CD4-positive, CD25-positive, alpha-beta regulatory T cell (primary cell): ENCODE measurements around the gene RIC8B. TPM values are rescaled to one million over a fixed set of nuclear protein-coding genes. Genes with fewer than 3 reads are reported as not detected.
"Not testable (repeated sequence)": the region's sequence is repeated elsewhere in the genome, so short reads cannot be mapped to it uniquely, and the experiment has no call there.

Experiments used
- ATAC-seq, 2 donors: fragments of 150-1000 bp; cut with Tn5 transposase; one replicate each; pipeline ENCODE4 v1.10.0; 2021; ENCODE audit warnings: low read depth in 2 of 2, moderate number of reproducible peaks in 2 of 2, moderate library complexity in 1 of 2
- DNase-seq, 3 donors: peaks; one replicate each; pipeline versions ENCODE4 v3.0.0 to v3.0.0-alpha.2; 2012 to 2022; ENCODE audit warnings: mixed read lengths in 1 of 3
- H3K27ac ChIP-seq: one replicate; pipeline ENCODE4 v1.7.0; 2013; ENCODE audit warnings: mild to moderate bottlenecking, low read length; ENCODE audit not compliant: insufficient read depth, poor library complexity, severe bottlenecking
- H3K27me3 ChIP-seq: one replicate; pipeline ENCODE4 v1.7.0; 2013; ENCODE audit warnings: low read length; ENCODE audit not compliant: control insufficient read depth, insufficient read depth
- H3K36me3 ChIP-seq: one replicate; pipeline ENCODE4 v1.7.0; 2013; ENCODE audit warnings: mild to moderate bottlenecking, low read length, moderate library complexity; ENCODE audit not compliant: control insufficient read depth, insufficient read depth
- H3K4me1 ChIP-seq: 2 replicates; pipeline ENCODE4 v1.7.0; 2013; ENCODE audit warnings: mild to moderate bottlenecking, low read length; ENCODE audit not compliant: insufficient read depth, control insufficient read depth, poor library complexity, severe bottlenecking
- H3K4me3 ChIP-seq: one replicate; pipeline ENCODE4 v1.7.0; 2013; ENCODE audit warnings: low read depth, mild to moderate bottlenecking, low read length, moderate library complexity
- H3K9me3 ChIP-seq, 2 experiments: 1 replicate in 1 of 2; 2 replicates in 1 of 2; pipeline ENCODE4 v1.7.0; 2013; ENCODE audit warnings: low read length in 2 of 2, mild to moderate bottlenecking in 1 of 2, moderate library complexity in 1 of 2; ENCODE audit not compliant: control insufficient read depth in 2 of 2
- H3K27ac Mint-ChIP-seq, 3 donors: one replicate each; pipeline ENCODE4 v1.8.0; 2020 to 2022; ENCODE audit warnings: mild to moderate bottlenecking in 3 of 3, mixed read lengths in 3 of 3, moderate library complexity in 2 of 3
- H3K27me3 Mint-ChIP-seq: one replicate; pipeline ENCODE4 v1.8.0; 2022; ENCODE audit warnings: mild to moderate bottlenecking, mixed read lengths
- H3K36me3 Mint-ChIP-seq: one replicate; pipeline ENCODE4 v1.8.0; 2020; ENCODE audit warnings: mixed read lengths
- H3K4me1 Mint-ChIP-seq, 4 donors: one replicate each; pipeline ENCODE4 v1.8.0; 2020 to 2022; ENCODE audit warnings: mixed read lengths in 4 of 4, mild to moderate bottlenecking in 1 of 4
- H3K4me3 Mint-ChIP-seq, 4 donors: one replicate each; pipeline ENCODE4 v1.8.0; 2020 to 2022; ENCODE audit warnings: mild to moderate bottlenecking in 4 of 4, mixed read lengths in 4 of 4, moderate library complexity in 3 of 4
- H3K9me3 Mint-ChIP-seq, 7 donors: one replicate each; pipeline ENCODE4 v1.8.0; 2020 to 2022; ENCODE audit warnings: mixed read lengths in 7 of 7, mild to moderate bottlenecking in 3 of 7, moderate library complexity in 2 of 7
- polyA plus RNA-seq, 4 donors: library from polyadenylated mRNA; unstranded; fragments of 300-500 nt; fragmentation: Illumina TruSeq; gene quantifications; one replicate each; pipeline ENCODE4 v1.2.3, GENCODE V29; 2021
- total RNA-seq: library from RNA; stranded (reverse); gene quantifications from one replicate; pipeline ENCODE4 v1.2.3, GENCODE V29; 2022

RIC8B gene
- total and polyA plus RNA-seq, 5 donors from 2014 or later = 5.2 to 16.0 (median 5.5) TPM

- H3K9me3 ChIP-seq, H3K27me3 ChIP-seq, H3K4me1 ChIP-seq, H3K27ac ChIP-seq, DNase-seq, H3K4me1 Mint-ChIP-seq, H3K9me3 Mint-ChIP-seq, H3K36me3 ChIP-seq, H3K4me3 Mint-ChIP-seq, H3K36me3 Mint-ChIP-seq, ATAC-seq, H3K27ac Mint-ChIP-seq, H3K4me3 ChIP-seq: not testable (repeated sequence)
- H3K27me3 Mint-ChIP-seq = peaks cover 30% of the 10 kb centered on the region
These were observed 147.5 kb downstream of the RIC8B start for GRCh38 chr12:106921976-106922375.

GRCh38 chr12:106923594-106923993, 149.1 kb downstream of the RIC8B start:
- H3K4me3 ChIP-seq, H3K9me3 Mint-ChIP-seq, H3K27ac Mint-ChIP-seq, H3K4me3 Mint-ChIP-seq, DNase-seq, H3K36me3 Mint-ChIP-seq, H3K27ac ChIP-seq, H3K36me3 ChIP-seq, H3K4me1 ChIP-seq, H3K4me1 Mint-ChIP-seq, ATAC-seq, H3K9me3 ChIP-seq: not testable (repeated sequence)
- peaks cover 30% of the 10 kb centered on the region for H3K27me3 Mint-ChIP-seq
- peaks cover 11% of the 10 kb centered on the region for H3K27me3 ChIP-seq

GRCh38 chr12:106924268-106924861, 149.9 kb downstream of the RIC8B start:
- H3K4me1 Mint-ChIP-seq = peaks cover 0 to 4% (median under 1%) of the 10 kb centered on the region in 4 donors
- no peaks in the 10 kb centered on the region for H3K36me3 Mint-ChIP-seq
- no peak overlapping the region for H3K27ac ChIP-seq
- H3K9me3 Mint-ChIP-seq = peaks cover 0 to 7% (median 2%) of the 10 kb centered on the region in 7 donors
- no peak for ATAC-seq
- peaks cover 30% of the 10 kb centered on the region for H3K27me3 Mint-ChIP-seq
- H3K36me3 ChIP-seq = no peaks in the 10 kb centered on the region
- no peaks in the 10 kb centered on the region for H3K4me1 ChIP-seq
- H3K27me3 ChIP-seq = peaks cover 17% of the 10 kb centered on the region
- no peak overlapping the region for H3K27ac Mint-ChIP-seq
- H3K4me3 ChIP-seq = no peak overlapping the region
- H3K4me3 Mint-ChIP-seq = no peak overlapping the region
- H3K9me3 ChIP-seq = no peaks in the 10 kb centered on the region
- DNase-seq = no peak

GRCh38 chr12:106926657-106927056, 152.2 kb downstream of the RIC8B start:
- H3K4me3 ChIP-seq = no peak overlapping the region
- no peak for DNase-seq
- H3K4me1 ChIP-seq = no peaks in the 10 kb centered on the region
- H3K9me3 Mint-ChIP-seq = peaks cover 0 to 7% (median 2%) of the 10 kb centered on the region in 7 donors
- H3K27me3 ChIP-seq = peaks cover 20% of the 10 kb centered on the region
- H3K4me3 Mint-ChIP-seq = no peak overlapping the region
- H3K36me3 ChIP-seq = no peaks in the 10 kb centered on the region
- ATAC-seq = no peak
- H3K4me1 Mint-ChIP-seq = peaks cover 0 to 6% (median 2%) of the 10 kb centered on the region in 4 donors
- no peaks in the 10 kb centered on the region for H3K9me3 ChIP-seq
- no peak overlapping the region for H3K27ac Mint-ChIP-seq
- no peaks in the 10 kb centered on the region for H3K36me3 Mint-ChIP-seq
- no peak overlapping the region for H3K27ac ChIP-seq
- peaks cover 28% of the 10 kb centered on the region for H3K27me3 Mint-ChIP-seq

DNA sequence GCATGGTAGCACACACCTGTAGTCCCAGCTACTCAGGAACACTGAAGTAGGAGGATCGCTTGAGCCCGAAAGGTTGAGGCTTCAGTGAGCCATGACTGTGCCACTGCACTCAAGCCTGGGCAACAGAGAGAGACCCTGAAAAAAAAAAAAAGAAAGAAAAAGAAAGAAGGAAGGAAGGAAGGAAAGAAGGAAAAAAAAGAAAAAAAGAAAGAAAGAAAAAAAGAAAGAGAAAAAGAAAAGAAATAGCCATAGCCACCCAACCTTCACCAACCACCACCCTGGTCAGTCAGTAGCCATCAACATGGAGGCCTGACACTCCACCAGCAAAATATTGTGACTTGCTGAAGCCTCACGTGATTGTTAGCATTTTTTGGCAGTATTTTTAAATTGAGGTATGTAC, 159.8 kb downstream of the RIC8B start:
- H3K36me3 Mint-ChIP-seq = no peaks in the 10 kb centered on the region
- Histone ChIP-seq H3K4me3 (no peak overlapping the region), H3K36me3 (no peaks in the 10 kb centered on the region), H3K9me3 (no peaks in the 10 kb centered on the region), H3K4me1 (no peaks in the 10 kb centered on the region), H3K27me3 (peaks cover 11% of the 10 kb centered on the region), H3K27ac (no peak overlapping the region)
- ATAC-seq (no peak), DNase-seq (no peak)
- no peak overlapping the region for H3K27ac Mint-ChIP-seq
- peaks cover 0 to 6% (median 1%) of the 10 kb centered on the region in 4 donors for H3K4me1 Mint-ChIP-seq
- H3K4me3 Mint-ChIP-seq = no peak overlapping the region
- peaks cover 20% of the 10 kb centered on the region for H3K27me3 Mint-ChIP-seq
- peaks cover 0 to 2% (median 0%) of the 10 kb centered on the region in 7 donors for H3K9me3 Mint-ChIP-seq

Other genes starting within 250 kb of the RIC8B start
- not detected for gene RFX4, start 191.7 kb upstream of the RIC8B start, total RNA-seq
- not detected for gene RFX4, start 191.7 kb upstream of the RIC8B start, polyA plus RNA-seq
- 33.2 TPM for gene TMEM263, start 181.2 kb downstream of the RIC8B start, total RNA-seq
- gene TMEM263, start 181.2 kb downstream of the RIC8B start, polyA plus RNA-seq = 10 to 100 TPM; 27.3 to 37.8 (median 33.1) TPM
- gene MTERF2, start 212.5 kb downstream of the RIC8B start, total RNA-seq = 9.9 TPM
- 10 to 100 TPM in 2 of 4 donors, 1 to 10 TPM in 2; 7.3 to 12.0 (median 9.2) TPM for gene MTERF2, start 212.5 kb downstream of the RIC8B start, polyA plus RNA-seq